T-helper 2 cell treated with Interferon-gamma antibody and Interleukin-4, amounts not matched to agents 100 ng/mL and 5 ng/mL, for 36 hours (primary cell): ENCODE results near the gene IKBKG. TPM values are rescaled to one million over a fixed set of nuclear protein-coding genes. Genes with fewer than 3 reads are reported as not detected.
"Not testable (repeated sequence)": the region's sequence is repeated elsewhere in the genome, so short reads cannot be mapped to it uniquely, and the experiment has no call there.

Experiments used
- intact Hi-C: fragments of 100-400 bp; cut with micrococcal nuclease; formaldehyde crosslinking; loops from one replicate; pipeline ENCODE4 v1.15.1; 2023
- total RNA-seq: library from RNA; stranded (reverse); gene quantifications from 2 replicates; pipeline ENCODE4 v1.2.3, GENCODE V29; 2022

IKBKG gene
- total RNA-seq, 1 donor from 2014 or later = 45.1 TPM

GRCh38 chrX:154552112-154552806 is 4.8 kb downstream of the IKBKG start:
- intact Hi-C loops = not testable (repeated sequence)

GRCh38 chrX:154558060-154558690 is 10.8 kb downstream of the IKBKG start:
- intact Hi-C loops = not testable (repeated sequence)

- intact Hi-C loops = not testable (repeated sequence)
These were observed 11.5 kb downstream of the IKBKG start for GRCh38 chrX:154558896-154559295.

- intact Hi-C loops = not testable (repeated sequence)
These were observed 12.9 kb downstream of the IKBKG start for GRCh38 chrX:154560326-154560725.

GRCh38 chrX:154562295-154562694 is 14.9 kb downstream of the IKBKG start:
- intact Hi-C loops = not testable (repeated sequence)

GRCh38 chrX:154570361-154570760 is 22.9 kb downstream of the IKBKG start:
- intact Hi-C loops = not testable (repeated sequence)

GRCh38 chrX:154573061-154573460 is 25.6 kb downstream of the IKBKG start:
- intact Hi-C loops = not testable (repeated sequence)

- intact Hi-C loops = not testable (repeated sequence)
These were observed 27.7 kb downstream of the IKBKG start for GRCh38 chrX:154575076-154575475.

GRCh38 chrX:154582994-154583393 is 35.6 kb downstream of the IKBKG start:
- intact Hi-C loops = not testable (repeated sequence)

- intact Hi-C loops = not testable (repeated sequence)
These were observed 37.3 kb downstream of the IKBKG start, which contains the start of gene CTAG1A for GRCh38 chrX:154584585-154585183. Gene CTAG1A, plus strand, starts transcription at chrX:154585133. Its CDS starts 74 bp downstream, at chrX:154585207.

GRCh38 chrX:154590415-154590814 is 43.0 kb downstream of the IKBKG start:
- intact Hi-C loops = not testable (repeated sequence)

GRCh38 chrX:154592505-154592904 is 45.1 kb downstream of the IKBKG start:
- intact Hi-C loops = no loop called here

GRCh38 chrX:154593201-154593600 is 45.8 kb downstream of the IKBKG start:
- intact Hi-C loops = no loop called here

GRCh38 chrX:154594491-154594890 is 47.1 kb downstream of the IKBKG start:
- intact Hi-C loops = no loop called here

GRCh38 chrX:154595559-154596249 is 48.3 kb downstream of the IKBKG start:
- intact Hi-C loops = no loop called here

- intact Hi-C loops = no loop called here
These were observed 49.0 kb downstream of the IKBKG start for GRCh38 chrX:154596290-154596929.

- intact Hi-C loops = no loop called here
These were observed 49.8 kb downstream of the IKBKG start for GRCh38 chrX:154597221-154597620.

- intact Hi-C loops = no loop called here
These were observed 51.2 kb downstream of the IKBKG start for GRCh38 chrX:154598656-154599055.

- intact Hi-C loops = no loop called here
These were observed 52.1 kb downstream of the IKBKG start for GRCh38 chrX:154599531-154599930.

GRCh38 chrX:154600759-154601374 is 53.4 kb downstream of the IKBKG start:
- intact Hi-C loops = no loop called here

GRCh38 chrX:154602226-154602625 is 54.8 kb downstream of the IKBKG start:
- intact Hi-C loops = no loop called here
